ENCODE measurements around the gene PTGDS. TPM values are rescaled to one million over a fixed set of nuclear protein-coding genes. Genes with fewer than 3 reads are reported as not detected.
"Not testable (repeated sequence)": the region's sequence is repeated elsewhere in the genome, so short reads cannot be mapped to it uniquely, and the experiment has no call there.

Gene PTGDS
- total RNA-seq, 1 donor = not detected

DNA sequence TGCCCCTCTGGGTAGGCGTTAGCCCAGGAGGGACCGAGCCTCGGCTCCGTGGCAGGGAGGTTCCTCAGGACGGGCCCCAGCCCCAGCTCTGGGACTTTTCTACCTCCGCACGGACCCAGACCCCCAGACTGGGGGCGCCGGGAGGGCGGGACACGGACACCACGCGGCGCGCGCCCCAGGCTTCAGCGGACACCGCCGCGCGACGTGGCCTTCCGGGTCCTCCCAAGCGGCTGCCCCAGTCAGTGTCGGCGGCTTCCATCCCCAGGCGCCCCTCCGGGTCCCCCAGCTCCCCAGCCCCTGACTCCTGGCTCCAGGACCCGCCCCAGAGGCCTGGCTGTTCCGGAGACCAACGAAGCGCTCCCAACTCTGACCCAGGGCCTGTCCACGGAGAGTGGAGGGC is 8.5 kb downstream of the PTGDS start:
- no peak for DNase-seq (ENCODE audit: low read depth in 2 of 3, low spot score in 2 of 3)

DNA sequence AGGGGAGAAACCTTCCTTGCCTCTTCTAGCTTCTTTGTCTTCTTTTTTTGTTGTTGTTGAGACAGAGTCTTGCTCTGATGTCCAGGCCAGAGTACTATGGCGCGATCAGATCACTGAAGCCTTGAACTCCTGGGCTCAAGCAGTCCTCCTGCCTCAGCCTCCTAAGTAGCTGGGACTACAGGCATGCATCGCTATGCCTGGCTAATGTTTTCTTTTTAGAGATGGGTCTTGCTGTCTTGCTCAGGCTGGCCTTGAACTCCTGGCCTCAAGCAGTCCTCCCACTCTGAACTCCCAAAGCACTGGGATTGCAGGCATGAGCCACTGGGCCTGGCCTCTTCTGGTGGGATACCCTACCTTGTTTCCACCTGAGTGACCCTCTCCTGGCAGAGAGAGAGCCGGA is 11.6 kb downstream of the PTGDS start:
- no peak for DNase-seq (ENCODE audit: low read depth in 2 of 3, low spot score in 2 of 3)

DNA sequence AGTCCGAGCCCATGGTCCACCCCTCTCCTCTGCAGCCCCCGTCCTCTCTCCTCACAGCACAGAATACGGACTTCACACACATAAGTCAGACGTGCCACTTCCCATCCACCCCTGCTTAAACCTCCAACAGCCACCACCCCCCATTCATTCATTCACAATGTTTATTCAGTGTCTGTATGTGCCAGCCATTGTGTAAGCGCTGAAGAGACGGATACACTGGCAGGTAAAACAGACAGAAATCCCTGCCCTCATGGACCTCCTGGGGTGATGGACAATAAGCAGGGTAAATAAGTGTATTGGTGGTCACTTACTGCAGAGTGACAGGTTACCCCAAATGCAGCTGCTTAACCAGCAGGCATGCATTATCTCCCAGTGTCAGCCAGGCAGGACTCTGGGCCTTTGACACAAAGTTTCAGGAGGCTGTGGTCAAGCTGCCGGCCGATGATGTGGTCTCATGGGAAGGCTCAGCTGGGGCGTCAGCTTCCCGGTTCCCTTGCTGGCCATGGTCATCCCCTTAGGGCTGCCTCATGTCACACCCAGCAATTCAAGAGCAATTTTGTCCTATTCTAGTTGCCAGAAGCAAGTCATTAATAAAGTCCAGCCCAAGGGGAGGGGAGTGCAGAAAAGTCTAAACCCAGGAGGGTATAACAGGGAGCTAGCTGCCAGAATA is 13.1 kb downstream of the PTGDS start:
- DNase-seq (ENCODE audit: low read depth in 2 of 3, low spot score in 2 of 3) = no peak

DNA sequence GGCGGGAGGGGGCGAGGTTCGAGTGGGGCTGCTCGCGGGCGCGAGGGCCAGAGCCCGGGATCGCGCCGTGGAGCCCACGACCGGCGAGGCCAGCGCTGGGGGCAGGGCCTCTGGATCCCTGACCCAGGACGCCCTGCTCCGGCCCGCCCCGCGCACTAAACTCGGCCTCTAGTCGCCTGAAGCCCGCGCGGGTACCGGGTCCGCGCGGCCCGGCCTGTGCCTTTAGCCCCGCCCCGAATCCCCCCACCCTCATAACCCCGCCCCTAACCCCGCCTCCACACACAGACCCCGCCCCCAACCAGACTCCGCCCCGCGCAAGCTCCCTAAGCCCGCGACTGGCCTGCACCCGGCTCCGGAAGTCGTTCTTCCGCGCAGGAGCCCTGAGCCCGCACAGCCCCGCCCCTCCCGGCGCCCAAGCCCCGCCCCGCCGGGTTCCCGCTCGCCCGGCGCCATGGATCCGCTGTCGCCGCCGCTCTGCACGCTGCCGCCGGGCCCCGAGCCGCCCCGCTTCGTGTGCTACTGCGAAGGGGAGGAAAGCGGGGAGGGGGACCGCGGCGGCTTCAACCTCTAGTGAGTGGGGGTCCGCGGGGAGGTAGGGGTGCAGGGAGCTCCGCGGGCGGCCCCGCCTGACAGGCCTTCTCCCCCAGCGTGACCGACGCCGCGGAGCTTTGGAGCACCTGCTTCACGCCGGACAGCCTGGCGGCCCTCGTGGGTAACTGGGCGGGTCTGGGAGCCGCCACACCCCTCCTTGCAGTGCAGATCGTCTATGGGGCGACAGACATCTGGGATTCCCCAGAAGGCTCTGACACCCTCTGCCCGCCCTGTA is 14.9 kb downstream of the PTGDS start, which contains the start of gene PAXX:
TSS of gene PAXX (plus strand) at position 430 of the 826 bp plus-strand sequence. CDS start at position 452, 22 bp downstream.
- DNase-seq (ENCODE audit: low read depth in 2 of 3, low spot score in 2 of 3) = peak; percentile 76 to 91 (median 89)

DNA sequence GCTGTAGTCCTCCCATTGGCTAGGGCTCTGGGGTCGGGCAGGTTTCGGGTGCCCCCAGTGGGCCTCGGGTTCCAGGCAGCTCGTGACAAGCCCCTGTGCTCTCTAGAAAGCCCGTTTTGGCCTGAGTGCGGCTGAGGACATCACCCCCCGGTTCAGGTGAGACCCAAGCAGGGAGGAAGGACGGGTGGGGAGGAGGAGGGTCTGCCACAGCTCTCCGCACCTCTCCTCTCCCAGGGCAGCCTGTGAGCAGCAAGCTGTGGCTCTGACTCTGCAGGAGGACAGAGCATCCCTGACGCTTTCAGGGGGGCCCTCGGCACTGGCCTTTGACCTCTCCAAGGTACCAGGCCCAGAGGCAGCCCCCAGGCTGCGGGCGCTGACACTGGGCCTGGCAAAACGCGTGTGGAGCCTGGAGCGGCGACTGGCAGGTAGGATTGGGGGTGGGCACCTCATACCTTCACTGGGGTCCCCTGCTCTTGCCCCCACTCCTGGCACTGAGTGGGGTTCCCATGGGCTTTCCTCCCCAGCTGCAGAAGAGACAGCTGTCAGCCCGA is 15.6 kb downstream of the PTGDS start:
- DNase-seq (ENCODE audit: low read depth in 2 of 3, low spot score in 2 of 3) = no peak

DNA sequence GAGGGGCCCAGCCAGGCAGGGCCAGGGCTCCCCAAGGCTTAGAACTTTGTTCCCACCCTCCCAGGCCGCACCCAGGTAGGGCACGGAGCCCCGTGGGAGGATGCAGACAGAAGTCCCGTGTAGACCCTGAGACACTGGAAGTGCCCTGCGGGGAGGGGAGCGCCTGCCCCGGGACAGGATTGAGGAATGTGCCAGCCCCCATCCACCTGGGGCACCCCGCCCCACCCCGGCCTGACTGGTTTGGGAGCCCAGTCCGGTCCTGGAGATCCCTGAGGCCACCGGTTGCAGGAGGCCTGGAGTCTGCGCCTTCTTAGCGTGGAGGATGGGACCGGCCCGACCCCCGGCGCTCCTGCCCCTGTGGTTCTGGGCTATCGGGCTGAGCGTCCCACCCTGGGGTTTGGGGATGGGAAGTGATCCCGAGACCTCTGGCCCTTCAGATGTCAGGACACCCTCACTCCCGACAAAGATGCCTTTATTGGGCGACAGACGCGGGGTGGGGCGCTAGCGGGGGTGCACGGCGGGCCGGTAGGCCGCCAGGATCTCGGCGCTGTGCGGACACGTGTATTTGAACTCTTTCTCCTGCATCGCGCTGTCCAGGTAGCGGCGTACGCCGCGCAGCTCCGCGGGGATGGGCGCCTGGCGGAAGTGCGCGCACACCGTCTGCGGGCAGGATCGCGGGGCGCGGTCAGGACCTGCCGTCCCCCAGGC is 17.0 kb downstream of the PTGDS start:
- no peak for DNase-seq (ENCODE audit: low read depth in 2 of 3, low spot score in 2 of 3)

DNA sequence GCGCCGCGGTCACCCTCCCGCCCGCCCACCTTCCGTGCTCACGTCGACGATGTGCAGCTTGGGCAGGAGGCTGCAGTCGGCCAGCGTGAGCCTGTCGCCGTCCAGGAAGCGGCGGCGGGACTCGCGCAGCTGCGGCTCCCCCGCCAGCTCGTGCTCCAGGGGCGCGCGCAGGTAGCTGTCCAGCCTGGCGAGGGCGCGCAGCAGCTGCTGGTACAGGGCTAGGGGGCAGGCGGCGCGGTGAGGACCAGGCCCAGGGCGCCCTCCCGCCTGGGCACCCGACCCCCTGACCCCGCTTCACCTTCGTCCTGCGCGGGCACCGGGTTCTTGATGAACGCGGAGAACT is 17.6 kb downstream of the PTGDS start:
- DNase-seq (ENCODE audit: low read depth in 2 of 3, low spot score in 2 of 3) = no peak

DNA sequence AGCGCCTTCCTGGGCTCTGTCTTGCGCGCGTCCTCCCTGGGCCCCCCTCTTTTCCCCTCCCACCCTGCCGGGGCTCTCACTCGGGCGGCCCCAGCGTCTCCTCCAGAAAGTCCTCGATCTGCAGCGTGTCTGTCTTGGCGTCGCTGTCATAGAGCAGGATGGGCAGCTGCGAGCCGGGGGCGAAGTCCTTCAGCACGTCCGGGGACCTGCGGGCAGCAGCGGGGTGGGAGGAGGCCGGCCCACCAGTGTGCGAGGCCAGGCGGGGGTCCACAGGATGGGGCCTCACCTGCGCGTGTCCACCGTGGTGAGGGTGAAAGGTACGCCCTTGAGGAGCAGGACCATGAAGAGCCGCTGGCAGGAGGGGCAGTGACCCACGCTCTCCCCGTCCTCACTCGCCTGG is 18.1 kb downstream of the PTGDS start:
- no peak for DNase-seq (ENCODE audit: low read depth in 2 of 3, low spot score in 2 of 3)

DNA sequence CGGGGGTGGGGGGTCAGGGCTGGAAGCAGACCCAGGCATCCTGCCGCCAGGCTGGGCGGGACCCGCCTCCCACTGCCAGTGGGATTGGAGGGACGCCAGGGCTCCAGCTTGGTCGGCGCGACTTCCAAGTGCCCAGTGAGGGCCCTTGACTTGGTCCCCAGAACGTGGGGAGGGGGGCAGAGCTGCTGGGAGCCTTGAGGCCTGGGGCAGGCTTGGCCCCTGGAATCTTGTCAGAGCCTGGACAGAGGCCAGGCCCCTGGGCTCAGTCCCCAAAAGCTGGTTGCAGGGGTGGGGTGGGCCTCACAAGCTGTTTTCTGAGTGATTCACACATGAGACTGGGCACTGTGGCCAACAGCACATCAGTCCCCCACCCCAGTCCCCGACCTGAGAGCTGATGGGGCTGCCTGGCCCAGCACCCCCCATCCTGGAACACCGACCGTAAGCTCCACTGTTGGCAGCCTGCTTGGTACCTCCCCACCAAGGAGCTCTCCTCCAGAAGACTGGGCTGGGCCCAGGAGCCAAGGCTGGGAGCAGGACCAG is 18.5 kb downstream of the PTGDS start:
- DNase-seq (ENCODE audit: low read depth in 2 of 3, low spot score in 2 of 3) = no peak

DNA sequence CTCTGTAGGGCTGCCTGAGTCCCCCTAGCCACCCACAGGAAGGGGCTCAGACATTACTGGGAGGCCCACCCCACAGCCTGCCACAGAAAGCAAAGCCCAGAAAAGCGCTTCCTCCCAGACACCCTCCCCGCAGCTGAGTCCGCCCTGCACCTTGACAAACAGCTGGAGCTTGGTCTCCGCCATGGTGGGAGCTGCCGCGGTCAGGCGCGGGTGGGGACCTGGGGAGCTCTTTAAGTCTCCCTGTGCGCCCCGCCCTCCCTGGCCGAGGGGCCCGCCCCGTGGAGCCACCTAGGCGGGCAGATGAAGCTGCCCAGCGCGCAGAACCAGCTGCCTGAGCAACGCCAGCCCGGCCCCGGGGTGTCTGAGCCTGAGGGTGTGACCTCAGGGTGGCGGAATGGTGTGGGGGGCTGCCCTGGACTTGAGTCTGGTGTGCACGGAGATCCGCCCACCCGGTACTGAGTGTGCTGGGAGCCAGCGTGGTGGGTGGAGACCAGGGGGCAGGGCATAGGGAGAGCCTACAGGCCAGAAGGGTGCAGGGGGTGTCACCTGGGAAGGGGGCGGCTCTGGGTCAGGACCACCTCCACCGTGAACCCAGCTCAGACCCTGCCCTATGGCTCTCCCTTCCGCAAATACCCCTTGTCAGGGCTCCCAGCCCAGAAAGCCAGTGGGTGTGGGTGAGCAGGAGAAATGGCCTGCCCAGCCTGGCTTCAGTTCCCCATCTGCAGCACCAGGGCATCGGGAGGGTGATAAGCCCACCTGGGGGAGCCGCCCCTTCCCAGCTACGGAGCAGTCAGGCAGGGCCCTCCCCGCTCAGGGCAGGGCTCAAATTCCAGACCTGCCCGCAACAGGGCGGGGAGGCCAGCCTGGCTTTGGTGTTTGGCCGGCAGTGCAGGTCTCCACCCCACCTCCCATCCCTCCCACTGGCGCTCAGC is 19.3 kb downstream of the PTGDS start, which contains the start of gene CLIC3:
TSS of gene CLIC3 (minus strand) at position 208 of the 932 bp plus-strand sequence. CDS start at position 183, 25 bp downstream.
- DNase-seq (ENCODE audit: low read depth in 2 of 3, low spot score in 2 of 3) = peak in 1 of 3 donors; percentile 62

DNA sequence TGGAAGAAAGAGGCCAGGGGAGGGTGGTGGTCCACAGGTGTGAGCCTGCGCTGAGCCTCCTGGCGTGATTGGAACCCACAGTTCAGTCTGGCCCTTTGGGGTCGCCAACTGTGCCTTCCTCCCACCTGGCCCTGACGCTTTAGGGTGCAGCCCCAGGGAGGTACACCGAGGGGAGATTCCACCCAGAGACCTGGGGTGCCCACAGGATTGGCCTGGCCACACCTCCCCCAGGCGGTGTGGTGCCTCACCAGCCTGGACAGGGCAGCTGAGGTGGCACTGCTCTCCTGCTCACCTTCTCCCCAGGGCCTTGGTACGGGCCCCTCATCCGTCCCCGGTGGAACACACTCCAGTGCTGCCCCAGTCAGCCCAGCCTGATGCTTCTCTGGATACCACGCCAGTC is 20.1 kb downstream of the PTGDS start:
- DNase-seq (ENCODE audit: low read depth in 2 of 3, low spot score in 2 of 3) = no peak

DNA sequence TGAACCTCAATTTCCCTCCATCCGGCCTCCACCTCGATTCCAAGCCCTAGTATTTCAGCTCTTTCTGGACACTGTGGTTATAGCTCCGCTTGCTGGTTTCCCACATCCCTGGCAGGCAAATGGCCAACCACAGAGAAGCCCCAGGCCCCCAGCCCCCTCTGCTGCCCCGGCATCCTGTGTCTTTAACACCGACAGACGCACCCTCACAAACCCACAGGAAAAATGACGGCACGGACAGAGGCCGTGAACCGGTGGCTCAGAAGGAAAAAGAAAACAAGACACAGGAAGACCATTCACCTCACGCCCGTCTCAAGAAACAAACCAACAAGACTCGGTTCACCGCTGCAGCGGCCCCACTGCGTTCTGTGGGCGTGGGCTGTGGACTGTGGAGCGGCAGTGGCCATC is 20.5 kb downstream of the PTGDS start:
- DNase-seq (ENCODE audit: low read depth in 2 of 3, low spot score in 2 of 3) = no peak

DNA sequence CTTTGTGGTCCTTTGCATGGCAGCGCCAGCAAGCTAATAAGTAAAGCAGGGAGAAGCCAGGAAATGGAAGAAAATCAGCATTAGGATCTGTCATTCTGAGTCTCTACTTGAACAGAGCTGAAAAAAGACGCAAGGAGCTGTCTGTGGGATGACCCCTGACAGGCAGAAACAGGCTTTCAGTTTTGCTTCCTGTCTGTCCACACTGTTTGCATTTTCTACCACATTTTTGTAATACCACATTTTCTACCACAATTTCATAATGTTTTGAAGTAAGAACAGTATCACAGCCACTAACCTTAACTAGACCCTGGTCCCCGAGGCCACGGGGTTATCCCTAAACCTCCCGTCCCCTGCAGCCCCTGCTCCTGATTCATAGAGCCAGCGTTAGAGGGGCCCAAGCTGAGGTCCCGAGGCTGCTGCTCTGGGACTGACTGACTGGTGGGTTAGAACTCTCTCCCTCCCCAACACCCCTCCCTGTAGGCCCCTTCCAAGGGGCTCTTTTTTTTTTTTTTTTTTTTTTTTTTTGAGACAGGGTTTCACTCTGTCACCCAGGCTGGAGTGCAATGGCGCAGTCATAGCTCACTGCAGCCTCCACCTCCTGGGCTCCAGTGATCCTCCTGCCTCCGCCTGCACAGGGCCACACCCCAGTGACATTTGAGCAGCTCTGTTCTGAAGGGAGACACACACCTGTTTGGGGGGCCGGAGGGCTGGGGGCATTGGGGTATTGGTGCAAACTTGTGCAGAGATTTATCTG is 23.1 kb downstream of the PTGDS start:
- DNase-seq (ENCODE audit: low read depth in 2 of 3, low spot score in 2 of 3) = peak in 1 of 3 donors; percentile 41

DNA sequence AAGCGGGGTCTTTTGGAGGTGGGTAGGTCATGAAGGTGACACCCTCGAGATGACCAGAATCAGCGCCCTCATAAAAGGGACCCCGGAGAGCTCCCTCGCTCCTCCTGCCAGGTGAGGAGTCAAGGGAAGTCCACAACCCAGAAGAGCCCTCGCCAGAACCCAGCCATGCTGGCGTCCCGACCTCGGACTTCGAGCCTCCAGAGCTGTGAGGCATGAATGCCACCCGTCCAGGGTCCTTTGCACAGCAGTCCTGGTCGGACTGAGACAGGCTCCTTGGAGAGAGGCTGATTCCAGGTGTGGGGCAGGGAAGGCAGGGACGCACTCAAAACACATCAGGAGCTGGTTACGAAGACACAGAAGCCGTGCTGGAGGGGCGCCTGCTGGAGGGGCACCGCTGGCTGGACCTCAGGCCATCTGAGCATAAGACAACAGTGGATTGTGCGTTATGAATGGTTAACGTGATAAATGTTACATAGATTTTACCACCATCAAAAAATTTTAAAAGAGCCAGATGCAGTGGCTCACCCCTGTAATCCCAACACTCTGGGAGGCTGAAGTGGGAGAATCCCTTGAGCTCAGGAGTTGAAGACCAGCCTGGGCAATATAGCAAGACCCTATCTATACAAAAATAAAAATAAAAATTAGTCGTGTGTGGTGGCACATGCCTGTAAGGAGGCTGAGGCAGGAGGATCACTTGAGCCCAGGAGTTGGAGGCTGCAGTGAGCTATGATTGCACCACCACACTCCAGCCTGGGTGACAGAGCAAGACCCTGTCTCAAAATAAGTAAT is 24.7 kb downstream of the PTGDS start:
- DNase-seq (ENCODE audit: low read depth in 2 of 3, low spot score in 2 of 3) = no peak

DNA sequence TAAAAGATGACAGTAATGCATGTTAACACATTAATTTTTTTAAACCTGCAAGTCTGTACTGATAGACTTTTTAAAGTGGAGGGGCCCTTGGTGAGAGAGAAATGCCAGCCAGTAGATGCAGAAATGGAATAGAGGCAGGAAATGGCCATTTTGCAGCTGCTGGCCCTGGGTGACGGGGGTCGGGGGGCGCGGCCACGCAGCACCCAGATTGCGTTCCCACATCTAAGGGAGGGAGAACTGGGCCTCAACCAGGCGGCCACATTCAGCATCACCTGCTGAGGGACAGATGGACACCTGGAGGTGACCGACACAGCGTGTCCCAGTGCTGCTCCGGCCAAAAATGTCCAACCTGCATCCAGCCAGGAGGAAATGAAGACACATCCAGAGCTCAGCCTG is 25.3 kb downstream of the PTGDS start:
- DNase-seq (ENCODE audit: low read depth in 2 of 3, low spot score in 2 of 3) = no peak

DNA sequence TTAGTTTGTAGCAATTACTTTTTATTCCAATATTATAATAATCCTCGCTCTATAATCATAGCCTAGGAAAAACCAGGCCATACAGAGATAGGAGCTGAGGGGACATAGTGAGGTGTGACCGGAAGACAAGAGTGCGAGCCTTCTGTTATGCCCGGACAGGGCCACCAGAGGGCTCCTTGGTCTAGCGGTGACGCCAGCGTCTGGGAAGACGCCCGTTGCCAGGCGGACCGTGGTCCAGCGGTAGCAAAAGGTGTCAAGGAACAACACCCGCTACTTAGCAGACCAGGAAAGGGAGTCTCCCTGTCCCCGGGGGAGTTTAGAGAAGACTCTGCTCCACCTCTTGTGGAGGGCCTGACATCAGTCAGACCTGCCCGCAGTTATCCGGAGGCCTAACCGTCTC is 27.0 kb downstream of the PTGDS start:
- DNase-seq (ENCODE audit: low read depth in 2 of 3, low spot score in 2 of 3) = not testable (repeated sequence)

DNA sequence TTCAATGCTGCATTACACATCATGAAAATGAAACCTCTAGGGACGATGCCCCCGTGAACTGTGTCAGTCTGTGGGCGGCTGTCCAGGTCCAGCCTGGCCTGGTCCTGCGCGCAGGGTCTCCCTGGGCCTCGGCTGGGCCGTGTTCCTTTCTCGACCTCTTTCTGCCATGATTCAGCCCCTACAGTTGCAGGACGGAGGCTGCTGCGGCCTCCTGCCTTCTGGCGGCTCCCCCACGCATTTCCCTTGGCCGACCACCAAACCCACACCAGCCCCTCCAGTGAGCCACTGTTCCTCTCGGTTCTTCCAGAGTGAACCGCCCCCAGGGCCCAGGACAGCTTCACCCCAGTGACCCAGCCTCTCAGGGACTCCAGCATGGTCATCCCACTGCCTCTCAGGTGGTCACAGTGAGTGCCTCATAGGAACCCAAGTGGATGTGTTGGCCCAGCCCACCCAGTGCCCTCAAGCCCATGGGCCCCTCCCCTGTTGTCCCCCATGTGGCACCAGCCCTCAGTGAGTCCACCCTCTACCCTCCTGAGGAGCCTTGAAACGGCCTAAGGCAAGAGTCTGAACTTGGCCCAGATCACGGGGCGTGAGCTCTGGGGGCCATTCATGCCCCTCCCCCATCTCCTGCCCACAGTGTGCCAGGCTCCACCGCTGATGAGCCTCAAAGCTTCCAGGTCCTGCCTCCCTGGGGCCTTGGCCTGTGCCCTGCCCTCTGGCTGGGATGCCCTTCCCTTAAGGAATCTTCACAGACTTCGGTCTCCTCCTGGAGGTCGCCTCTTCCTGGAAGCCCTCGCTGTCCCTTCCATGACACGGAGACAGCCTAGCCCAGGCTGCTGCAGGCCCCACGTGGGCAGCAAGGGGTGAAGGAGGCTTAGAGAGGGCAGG is 29.1 kb downstream of the PTGDS start:
- peak in 1 of 3 donors; percentile 51 for DNase-seq (ENCODE audit: low read depth in 2 of 3, low spot score in 2 of 3)
